Ishikawa (cell line): Measurements from ENCODE around the gene RPS5.

Experiments
- CEBPB ChIP-seq: IDR thresholded peaks from 2 replicates; pipeline ENCODE4 v1.6.1; 2012
- CREB1 ChIP-seq: IDR thresholded peaks from 2 replicates; pipeline ENCODE4 v1.6.1; 2012; ENCODE audit warnings: low read depth
- EGR1 ChIP-seq: IDR thresholded peaks from 2 replicates; pipeline ENCODE4 v1.6.1; 2012
- FOXM1 ChIP-seq: IDR thresholded peaks from 2 replicates; pipeline ENCODE4 v1.6.1; 2012; ENCODE audit warnings: low read depth, borderline replicate concordance
- MAX ChIP-seq: IDR thresholded peaks from 2 replicates; pipeline ENCODE4 v1.6.1; 2012
- NFIC ChIP-seq: IDR thresholded peaks from 2 replicates; pipeline ENCODE4 v1.6.1; 2012
- RAD21 ChIP-seq: IDR thresholded peaks from 2 replicates; pipeline ENCODE4 v1.6.1; 2012; ENCODE audit warnings: low read depth
- REST ChIP-seq: IDR thresholded peaks from 2 replicates; pipeline ENCODE4 v1.6.1; 2012; ENCODE audit warnings: low read depth, mild to moderate bottlenecking
- TAF1 ChIP-seq: IDR thresholded peaks from 2 replicates; pipeline ENCODE4 v1.6.1; 2012; ENCODE audit warnings: low read depth, mild to moderate bottlenecking
- TCF12 ChIP-seq: IDR thresholded peaks from 2 replicates; pipeline ENCODE4 v1.6.1; 2012; ENCODE audit warnings: low read depth
- TEAD4 ChIP-seq: IDR thresholded peaks from 2 replicates; pipeline ENCODE4 v1.6.1; 2012
- YY1 ChIP-seq: IDR thresholded peaks from 2 replicates; pipeline ENCODE4 v1.6.1; 2012; ENCODE audit warnings: low read depth

DNA sequence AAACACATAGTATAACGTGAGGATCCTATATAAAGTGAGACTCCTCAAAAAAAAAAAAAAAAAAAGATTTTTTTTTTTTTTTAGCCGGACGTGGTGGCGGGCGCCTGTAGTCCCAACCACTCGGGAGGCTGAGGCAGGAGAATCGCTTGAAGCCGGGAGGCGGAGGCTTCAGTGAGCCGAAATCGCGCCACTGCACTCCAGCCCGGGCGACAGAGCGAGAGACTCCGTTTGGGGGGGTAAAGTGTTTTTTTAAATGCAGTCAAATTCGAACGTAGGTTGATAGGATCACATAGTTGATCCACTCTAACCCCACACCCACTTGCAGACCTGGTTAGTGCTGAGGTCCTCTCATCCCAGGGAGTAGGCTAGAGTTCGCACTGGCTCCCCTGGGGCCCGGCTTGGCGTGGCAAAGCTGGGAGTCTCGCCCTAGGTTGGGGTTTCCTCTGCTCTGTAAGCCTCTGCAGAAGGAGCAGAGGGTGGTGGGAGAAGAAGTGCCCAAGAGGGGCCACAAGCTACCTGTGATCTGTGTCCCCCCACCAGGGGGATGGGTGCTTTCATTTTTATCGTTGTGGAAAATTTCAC, 14.9 kb downstream of the RPS5 start:
- TF ChIP-seq TEAD4: no peak
- no peak for TF ChIP-seq EGR1
- TF ChIP-seq MAX: no peak
- TF ChIP-seq FOXM1: no peak
- no peak for TF ChIP-seq RAD21
- TF ChIP-seq TCF12: no peak
- TF ChIP-seq REST: no peak
- TF ChIP-seq CREB1: no peak
- TF ChIP-seq YY1: no peak
- TF ChIP-seq CEBPB: no peak
- TF ChIP-seq TAF1: no peak
- TF ChIP-seq NFIC: no peak
